CD4-positive, alpha-beta T cell treated with Interleukin-6 for 4 hours (primary cell): ENCODE measurements around the gene PHETA2.
"Not testable (repeated sequence)": the region's sequence is repeated elsewhere in the genome, so short reads cannot be mapped to it uniquely, and the experiment has no call there.

Source experiments
- DNase-seq: peaks from one replicate; pipeline ENCODE4 v3.0.0-alpha.2; 2020; ENCODE audit warnings: mixed read lengths

Gene PHETA2

DNA sequence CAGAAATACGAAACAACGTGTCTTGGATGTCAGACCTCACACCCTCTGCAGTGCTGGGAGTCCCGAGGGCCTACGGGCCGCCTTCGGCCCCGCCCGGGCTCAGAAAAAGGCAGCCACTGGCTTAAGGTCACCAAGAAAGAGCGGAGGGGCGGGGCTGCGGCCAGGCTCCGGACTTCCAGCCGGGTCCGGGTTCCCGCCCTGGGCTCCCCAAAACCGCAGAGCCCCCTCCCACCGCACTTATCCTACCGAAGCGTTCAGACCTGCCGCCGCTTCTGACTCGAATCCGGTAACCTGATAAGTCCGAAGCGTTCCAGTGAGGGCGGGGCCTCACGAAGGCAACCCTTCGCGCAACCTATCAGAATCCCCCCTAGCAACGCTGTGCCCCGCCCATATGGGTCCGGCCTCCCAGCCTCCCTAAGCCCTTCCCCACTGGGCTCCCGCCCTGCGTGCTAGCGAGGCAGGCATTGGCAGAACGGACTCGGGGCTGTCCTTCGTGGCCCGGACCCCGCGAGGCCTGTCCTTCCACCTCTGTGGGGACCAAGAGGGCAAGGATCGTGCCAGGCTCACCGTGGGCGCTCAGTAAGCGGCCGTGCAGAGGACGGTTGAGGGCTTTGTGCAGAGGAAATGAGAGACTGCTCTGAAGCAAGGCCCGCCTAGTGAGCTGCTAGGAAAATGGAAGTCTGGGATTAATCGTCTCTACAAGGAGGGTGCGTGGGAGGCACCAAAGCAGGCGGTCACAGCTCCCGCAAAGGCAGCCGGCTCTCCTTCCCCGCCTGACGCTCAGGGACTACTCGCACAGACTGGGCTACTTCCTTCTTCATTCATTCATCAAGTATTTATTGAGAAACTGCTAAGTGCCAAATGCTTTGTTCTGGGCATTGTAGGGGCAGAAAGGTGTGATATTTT, 3.3 kb upstream of the PHETA2 start, which contains the start of gene NAGA:
NAGA (minus strand) TSS at position 296 of the 906 bp plus-strand sequence. CDS start 515 bp downstream, outside the sequence.
- peak; percentile 97 for DNase-seq

DNA sequence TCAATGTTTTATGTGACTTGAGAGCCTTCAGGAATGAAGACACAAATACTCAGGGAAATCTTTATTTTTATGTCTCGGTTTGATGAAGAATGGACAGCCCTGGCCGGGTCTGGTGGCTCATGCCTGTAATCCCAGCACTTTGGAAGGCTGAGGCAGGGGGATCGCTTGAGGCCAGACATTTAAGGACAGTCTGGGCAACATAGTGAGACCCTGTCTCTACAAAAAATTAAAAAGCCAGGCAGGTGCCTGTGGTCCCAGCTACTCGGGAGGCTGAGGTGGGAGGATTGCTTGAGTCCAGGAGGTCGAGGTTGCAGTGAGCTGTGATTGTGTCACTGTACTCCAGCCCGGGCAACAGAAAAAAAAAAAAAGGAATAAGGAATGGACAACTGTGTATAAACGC, 2.5 kb upstream of the PHETA2 start:
- DNase-seq, result not testable (repeated sequence)

DNA sequence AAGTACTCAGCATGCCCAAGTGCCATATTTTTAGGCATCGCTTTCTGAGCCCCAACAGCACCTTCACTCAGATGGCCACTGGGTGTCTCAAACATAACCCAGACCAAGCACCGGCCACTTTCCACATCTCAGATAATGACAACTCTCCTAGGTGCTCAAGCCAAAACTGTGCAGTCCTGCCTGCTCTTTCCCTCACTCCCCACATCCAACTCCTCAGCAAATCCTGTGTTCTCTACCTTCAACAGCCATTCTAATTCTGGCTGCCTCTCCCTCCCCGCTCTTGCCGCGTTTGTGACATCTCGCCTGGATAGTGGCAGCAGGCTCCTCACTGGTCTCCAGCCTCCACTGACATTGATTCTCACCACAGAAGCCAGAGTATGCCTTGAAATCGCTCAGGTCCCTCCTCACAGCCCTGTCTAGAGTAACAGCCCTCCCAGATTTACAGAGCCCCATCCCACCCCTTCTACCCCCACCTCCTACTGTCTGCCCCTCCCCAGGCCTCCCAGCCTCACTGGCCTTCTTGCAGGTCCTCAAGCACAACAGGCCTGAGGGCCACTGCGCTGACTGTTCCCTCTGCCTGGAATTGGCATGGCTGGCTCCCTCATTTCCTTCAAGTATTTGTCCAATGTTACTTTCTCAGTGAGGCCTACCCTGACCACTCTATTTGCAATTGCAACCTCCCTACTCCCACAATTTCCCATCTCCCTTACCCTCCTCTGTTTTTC, 1.3 kb upstream of the PHETA2 start:
- no peak for DNase-seq

DNA sequence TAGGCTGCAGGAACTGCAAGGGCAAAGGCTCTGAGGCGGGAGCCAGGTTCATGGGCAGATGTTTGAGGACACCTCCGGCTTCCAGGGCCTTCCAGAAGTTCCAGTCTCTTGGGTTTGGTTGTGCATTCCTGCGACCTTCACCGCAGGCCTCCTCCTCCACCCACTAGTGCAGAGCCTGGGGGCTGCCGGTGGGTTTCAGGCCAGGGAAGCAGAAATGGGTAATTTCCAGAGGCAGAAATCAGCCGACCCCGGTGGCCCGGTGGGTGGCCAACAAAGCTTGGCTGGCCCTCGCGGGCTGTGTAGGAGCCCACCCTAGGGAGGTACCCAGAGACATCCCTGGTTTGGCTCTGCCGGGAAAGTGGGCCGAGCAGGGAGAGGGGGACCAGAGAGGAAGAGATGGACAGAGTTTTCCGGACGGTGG, 417 bp upstream of the PHETA2 start:
- no peak for DNase-seq

DNA sequence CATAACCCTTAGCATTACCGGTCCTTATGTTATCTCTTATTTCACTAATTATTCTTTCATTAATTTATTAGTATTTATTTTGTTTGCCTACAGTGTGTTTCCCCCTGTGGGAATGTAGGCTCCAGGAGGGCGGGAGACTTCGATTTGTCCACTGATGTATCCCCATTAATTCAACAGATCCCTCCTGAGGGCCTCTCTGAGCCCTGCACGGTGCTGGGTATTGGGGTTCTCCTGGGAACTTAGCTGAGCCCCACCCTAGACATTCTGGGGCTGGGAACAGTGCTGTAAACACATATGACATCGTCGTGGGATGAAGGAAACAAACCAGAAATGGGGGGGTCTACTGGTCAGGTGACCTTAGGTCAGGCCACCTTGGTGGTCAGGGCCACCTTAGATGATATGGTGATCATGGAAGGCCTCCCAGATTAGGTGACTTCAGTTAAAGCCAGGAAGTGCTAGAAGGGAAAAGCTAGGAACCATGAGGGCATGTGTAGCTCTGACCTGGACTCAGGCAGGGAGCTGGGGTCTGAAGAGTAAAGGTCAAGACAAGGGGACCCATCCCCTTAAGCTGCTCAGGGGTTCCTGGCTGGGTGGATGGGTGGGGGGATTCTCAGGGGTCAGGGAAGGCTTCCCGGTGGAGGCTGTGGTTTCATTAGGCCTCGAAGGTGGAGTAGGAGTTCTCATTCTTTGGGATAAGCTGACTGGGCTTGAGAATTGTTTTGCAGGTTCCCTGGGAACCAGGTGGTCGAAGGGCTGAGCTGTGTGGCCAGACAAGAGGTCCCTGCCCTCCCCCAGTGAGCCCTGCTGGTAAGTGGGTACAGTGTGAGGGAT, 1.0 kb downstream of the PHETA2 start:
- no peak for DNase-seq

DNA sequence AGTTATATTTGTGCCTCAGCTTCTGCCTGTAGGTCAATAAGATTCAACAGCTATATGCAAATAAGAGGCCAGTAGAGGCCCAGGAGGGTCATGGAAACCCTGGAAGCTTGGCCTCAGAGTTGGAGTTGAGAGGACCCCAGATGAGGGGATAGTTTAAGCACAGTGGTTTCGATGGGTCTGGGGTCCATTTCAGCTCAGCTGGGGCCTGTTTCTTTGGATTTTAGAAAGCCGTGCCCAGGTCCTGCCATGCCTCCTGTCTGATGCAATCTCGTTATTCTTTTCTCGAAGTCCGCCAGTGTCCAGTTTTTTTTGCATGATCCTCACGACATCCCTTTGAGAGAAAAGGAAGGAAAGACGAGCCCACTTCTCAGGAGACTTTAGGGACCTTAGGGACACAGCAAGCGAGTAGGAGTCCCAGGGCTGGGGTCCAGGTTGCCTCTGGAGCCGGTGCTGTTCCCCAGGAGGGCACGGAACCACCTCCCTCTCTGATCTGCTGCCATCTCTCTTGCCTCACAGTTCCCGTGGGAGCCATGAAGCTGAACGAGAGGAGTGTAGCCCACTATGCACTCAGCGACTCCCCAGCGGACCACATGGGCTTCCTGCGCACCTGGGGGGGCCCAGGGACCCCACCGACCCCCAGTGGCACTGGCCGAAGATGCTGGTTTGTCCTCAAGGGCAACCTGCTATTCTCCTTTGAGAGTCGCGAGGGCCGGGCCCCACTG, 2.9 kb downstream of the PHETA2 start:
- no peak for DNase-seq

DNA sequence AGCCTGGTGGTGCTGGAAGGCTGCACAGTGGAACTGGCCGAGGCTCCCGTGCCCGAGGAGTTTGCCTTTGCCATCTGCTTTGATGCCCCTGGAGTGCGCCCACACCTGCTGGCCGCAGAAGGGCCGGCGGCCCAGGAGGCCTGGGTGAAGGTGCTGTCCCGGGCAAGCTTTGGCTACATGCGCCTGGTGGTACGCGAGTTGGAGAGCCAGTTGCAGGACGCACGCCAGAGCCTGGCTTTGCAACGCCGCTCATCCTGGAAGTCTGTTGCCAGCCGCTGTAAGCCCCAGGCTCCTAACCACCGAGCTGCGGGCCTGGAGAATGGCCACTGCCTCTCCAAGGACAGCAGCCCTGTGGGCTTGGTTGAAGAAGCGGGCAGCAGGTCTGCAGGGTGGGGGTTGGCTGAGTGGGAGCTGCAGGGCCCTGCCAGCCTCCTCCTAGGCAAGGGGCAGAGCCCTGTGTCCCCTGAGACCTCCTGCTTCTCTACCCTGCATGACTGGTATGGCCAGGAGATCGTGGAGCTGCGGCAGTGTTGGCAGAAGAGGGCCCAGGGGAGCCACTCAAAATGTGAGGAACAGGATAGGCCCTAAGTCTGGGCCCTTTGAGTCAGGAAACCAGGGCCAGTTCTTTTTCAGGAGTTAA, 3.6 kb downstream of the PHETA2 start:
- DNase-seq, result no peak

DNA sequence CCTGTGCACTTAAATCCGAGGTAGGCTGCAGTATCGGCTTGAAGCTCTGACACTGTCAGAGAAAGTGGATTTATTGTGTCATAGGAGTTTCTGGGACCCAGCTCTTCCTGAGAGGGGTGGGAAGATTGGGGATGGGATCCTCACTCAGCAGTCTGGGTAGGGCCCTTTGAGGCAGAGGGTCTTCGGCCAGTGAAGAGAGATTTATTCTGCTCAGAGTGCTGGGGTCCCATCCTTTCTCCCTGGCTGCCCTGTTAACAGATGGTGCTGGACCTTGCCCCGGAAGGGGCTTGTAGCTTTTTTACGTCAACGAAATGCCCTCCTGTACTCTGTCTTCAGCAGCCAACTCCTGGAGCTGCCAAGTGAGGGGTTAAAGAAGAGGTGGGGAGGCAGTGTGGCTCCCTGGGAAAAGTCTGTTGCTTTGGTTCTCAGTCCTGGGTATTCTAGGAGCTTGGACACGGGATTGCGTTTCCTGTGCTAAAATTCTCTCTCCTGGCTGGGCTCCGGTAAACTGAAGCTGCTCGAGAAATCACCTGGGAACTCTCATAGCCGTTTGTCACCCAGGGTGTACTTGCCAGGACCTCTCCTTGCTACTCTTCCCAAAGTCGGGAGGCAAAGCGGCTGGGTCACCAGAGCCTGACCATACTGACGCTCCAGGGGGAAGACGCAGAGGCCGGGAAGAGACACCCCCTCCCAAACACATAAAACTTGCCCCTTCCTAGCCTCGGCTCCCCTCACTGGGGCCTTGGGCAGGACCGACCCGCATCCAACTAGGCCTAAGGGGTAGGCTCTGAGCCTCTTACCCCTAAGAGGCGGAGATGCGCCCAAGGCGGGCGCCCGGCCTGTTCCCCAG, 4.6 kb downstream of the PHETA2 start:
- DNase-seq, result no peak

DNA sequence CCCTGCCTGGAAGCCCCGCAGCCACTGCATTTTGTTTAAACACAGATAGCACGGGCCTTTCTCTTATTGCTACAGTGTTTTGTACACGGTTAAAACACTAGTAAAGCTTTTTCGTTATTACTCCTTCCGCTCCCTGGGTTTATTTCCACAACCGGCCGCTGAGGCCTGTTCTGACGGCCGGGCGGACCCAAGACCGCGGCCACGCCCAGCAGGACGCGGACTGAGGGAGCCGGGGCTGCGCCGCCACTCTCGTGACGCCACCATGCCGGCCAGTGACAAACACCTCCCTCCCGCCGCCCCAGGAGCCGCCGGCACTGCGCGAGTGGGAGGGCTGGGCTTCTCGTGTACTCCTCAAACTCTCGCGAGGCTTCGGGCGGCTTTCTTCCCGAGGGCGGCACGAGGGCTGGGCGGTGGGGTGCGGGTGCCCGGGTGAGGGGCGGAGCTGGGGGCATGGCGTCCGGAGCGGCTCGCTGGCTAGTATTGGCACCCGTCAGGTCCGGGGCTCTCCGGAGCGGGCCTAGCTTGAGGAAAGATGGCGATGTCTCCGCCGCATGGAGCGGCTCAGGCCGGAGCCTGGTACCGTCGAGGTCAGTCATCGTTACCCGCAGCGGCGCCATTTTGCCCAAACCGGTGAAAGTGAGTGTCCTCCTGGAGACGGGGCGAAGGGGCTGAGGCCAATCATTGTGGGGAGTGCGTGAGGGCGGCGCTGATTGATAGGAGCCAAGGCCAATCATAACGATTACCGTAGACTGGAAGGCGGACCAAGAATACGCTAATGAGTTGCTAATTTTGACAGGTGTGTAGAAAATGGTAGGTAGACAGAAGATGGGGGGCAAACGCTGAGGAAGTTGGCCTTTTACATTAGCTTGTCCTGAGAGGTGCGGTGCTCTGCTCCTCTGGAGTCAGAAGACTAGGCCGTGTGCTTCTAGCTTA, 5.5 kb downstream of the PHETA2 start, which contains the start of gene SMDT1:
SMDT1 (plus strand) TSS at position 382 of the 933 bp plus-strand sequence; CDS start at position 451, 69 bp downstream.
- peak; percentile 99 for DNase-seq

DNA sequence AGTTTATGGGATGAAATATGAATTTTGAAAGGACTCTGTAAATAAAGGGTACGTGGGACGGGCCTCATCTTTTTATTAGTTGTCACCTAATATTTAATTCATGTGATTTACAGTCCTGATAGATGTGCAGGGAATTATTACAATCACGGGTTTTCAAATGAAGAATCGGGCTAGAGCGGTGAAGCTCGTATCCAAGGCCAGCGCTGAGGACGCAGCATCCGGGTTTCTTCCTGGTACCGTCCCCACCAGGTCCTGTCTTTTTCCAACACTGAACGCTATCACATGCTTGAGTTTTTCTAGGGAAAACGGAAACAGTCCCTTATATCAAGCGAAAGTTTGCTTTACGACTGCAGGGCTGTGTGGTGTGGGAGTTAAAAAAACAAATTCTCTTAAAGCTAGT, 6.2 kb downstream of the PHETA2 start:
- peak; percentile 37 for DNase-seq

DNA sequence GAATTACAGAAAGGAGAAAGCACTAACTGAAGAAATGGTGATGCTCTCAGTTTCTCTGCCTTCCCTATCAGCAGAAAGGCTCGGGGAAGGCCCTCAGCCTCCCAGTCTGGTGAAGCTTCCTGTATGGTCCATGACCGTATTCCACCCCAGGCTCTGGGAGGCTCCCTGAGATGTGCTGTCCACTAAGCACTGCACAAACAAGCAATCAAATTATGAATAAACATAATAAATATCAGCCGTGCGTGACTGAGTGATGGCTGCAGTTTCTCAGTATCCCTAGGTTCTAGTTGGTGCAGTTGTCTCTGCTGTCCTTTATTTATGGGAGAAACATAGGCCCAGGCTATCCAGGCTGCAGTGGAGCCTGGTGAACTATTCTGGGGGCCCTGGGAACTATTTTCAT, 9.1 kb downstream of the PHETA2 start:
- no peak for DNase-seq

DNA sequence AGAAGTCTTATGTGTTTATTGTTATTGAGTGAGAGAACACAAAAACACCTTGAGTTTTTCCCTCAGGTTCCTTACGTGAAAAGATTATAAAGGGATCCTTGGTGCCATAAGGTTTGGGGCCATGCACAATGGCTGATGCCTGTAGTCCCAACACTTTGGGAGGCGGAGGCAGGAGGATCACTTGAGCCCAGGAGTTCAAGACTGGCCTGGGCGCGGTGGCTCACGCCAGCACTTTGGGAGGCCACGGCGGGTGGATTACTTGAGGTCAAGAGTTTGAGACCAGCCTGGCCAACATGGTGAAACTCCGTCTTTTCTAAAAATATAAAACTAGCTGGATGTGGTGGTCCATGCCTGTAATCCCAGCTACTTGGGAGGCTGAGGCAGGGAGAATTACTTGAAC, 10.8 kb downstream of the PHETA2 start:
- no peak for DNase-seq

DNA sequence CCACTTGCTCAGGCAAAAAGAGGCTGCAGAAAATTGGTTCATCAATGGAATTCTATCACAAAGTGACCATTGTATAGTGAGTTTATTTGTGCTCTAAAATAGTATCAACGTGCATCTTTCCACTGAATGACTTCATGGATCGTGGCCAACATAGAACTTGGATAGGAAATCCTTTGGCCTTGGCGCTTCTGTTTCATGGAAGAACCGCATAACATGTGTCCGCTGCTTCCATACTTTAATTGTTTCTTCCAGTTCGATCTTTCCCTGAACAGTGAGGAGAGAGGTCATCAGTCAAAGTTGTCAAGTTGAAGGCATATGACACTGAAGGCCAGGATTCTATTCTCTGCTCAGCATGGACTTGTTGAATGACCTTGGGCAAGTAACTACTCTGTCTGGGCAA, 12.0 kb downstream of the PHETA2 start:
- DNase-seq, result no peak

DNA sequence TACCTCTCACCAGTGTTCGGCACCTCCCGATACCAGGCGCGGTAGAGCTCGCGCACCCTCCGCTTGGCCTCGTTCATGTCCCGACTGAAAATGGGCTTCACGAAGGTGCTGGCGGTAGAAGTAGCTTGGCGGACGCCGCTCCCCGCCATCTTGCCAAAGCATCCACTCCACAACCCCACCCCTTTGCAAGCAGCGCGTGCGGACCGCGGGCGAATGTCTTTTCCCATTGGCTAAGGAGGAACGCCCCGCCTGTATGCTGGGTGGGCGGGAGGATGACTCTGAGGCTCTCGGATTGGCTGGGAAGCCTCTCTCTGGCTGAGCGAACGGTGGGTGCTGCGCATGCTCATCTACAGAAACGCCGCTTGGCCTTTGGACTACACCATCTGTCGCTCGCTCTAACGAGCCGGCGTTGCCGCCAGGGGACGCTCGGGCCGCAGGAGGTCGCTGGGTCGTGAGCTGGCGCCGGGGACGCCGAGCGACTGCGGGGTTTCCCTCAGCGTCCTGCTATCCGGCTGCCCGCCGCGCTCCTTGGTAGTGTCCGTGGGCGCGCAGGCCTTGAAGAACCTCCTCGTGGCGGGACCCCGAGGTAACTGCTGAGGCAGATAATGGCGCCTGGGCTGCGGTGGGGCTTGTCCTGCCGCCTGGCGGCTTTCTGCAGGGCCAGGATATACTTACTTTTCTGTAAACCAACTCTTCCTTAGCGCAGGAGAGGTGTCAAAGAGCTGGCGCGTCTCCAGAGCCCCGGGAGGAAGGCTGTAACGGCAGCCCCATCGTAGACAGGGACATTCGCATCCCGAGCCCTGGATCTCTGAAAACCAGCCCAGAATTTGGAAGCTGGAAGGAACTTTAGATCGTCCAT, 16.8 kb downstream of the PHETA2 start, which contains the start of gene NDUFA6:
NDUFA6 (minus strand) TSS at position 177 of the 859 bp plus-strand sequence; CDS start at position 149, 28 bp downstream.
- peak; percentile 99 for DNase-seq

DNA sequence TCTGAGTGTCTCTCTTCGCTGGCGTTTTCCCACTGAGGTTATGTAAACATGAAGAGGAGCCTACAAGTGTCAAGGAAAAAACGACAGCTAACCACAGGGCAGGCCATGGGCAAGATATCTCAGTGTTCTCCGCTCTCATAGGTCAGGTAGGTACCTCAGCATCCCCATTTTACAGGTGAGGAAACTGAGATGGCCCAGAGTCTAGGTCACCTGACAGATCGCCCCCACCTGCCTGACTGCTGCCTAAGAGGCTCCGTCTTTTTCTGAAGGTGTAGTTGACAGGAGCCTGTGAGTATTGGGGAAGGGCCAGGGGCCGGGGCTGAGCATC, 17.4 kb downstream of the PHETA2 start:
- DNase-seq, result peak; percentile 10

DNA sequence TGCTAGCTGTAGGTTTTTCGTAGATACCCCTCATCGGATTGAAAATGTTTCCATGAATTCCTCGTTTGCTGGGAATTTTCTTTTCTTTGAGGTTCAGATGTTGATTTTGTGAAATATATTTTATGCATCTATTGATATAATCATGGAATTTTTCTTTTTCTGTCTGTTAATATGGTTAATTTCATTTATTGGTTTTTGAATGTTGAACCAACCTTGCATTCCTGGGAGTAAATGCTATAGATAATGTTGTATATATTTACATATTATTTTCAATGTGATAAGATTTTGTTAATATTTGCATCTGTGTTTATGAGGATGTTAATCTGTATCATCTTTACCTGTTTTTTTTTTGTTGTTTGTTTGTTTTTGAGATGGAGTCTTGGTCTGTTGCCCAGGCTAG, 27.2 kb downstream of the PHETA2 start:
- DNase-seq, result no peak

DNA sequence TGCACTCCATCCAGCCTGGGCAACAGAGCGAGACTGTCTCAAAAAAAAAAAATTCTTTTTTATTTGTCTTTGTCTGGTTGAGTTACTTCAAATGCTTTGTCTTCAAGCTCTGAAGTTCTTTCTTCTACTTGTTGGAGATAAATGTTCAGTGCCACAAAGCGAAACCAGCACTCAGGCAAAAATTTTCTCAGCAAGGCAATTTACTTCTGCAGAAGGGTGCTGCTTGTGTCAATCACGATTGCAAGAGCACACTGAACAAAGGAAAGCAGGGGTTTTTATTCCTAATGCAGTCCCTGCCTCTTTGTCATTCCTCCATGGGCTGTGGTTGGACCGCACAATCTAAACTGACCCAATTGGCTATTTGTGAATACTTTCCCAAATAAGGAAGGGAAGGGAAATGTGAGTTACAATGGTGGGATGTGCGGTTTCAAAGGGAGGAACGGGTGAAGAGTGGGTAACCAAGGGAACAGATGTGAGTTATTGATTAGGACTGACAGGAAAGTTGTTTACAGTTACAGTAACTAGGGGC, 30.3 kb downstream of the PHETA2 start:
- not testable (repeated sequence) for DNase-seq

DNA sequence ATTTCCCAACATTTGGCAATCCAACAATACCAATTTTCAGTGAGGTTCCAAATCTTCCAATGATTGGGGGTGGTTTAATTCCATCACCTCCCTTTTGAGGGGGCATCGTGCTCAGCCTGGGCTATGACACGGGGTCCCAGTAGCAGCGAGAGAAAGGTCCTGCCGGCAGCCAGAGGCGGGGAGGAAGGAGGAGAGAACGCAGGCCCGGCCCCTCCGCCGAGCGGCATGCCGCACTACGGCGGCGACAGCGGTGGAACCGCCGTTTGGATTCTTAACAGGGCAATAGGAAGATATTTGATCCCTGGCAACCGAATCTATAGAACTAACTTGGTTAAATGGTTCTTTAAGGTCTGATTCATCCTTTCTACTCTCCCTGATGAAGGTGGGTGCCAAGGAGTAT, 34.8 kb downstream of the PHETA2 start:
- DNase-seq, result no peak
